Spinal cord (tissue), 10 donors: Measurements from ENCODE around the gene IL23A. TPM values are rescaled to one million over a fixed set of nuclear protein-coding genes. Genes with fewer than 3 reads are reported as not detected.

ENCODE experiments used
- DNase-seq, 6 donors: peaks; one replicate each; pipeline versions ENCODE4 v3.0.0 to v3.0.0-alpha.2; 2013 to 2015; ENCODE audit warnings: low spot score in 6 of 6, low read depth in 4 of 6
- H3K27ac ChIP-seq: one replicate; pipeline ENCODE4 v1.5.1; 2013; ENCODE audit warnings: low read depth, low read length, control low read depth
- H3K27me3 ChIP-seq: one replicate; pipeline ENCODE4 v1.6.1; 2013; ENCODE audit warnings: low read length; ENCODE audit not compliant: control insufficient read depth, insufficient read depth
- H3K36me3 ChIP-seq: one replicate; pipeline ENCODE4 v1.6.1; 2013; ENCODE audit warnings: low read length; ENCODE audit not compliant: control insufficient read depth, insufficient read depth
- H3K4me1 ChIP-seq: one replicate; pipeline ENCODE4 v1.6.1; 2013; ENCODE audit warnings: low read length; ENCODE audit not compliant: control insufficient read depth, insufficient read depth
- H3K4me3 ChIP-seq: one replicate; pipeline ENCODE4 v1.5.1; 2013; ENCODE audit warnings: low read depth, low read length, control low read depth
- H3K9me3 ChIP-seq: one replicate; pipeline ENCODE4 v1.6.1; 2013; ENCODE audit warnings: low read length; ENCODE audit not compliant: control insufficient read depth, insufficient read depth
- WGBS: methylation state at CpG from one replicate; pipeline ENCODE4 v1.1.5; 2013; ENCODE audit warnings: missing lambda C conversion rate; ENCODE audit not compliant: insufficient coverage; 5-methylcytosine and 5-hydroxymethylcytosine counted together
- long read RNA-seq, 4 donors: transcript quantifications; one replicate each; lab custom pipeline, GENCODE V29; 2026
- polyA plus RNA-seq, 2 donors: library from polyadenylated mRNA; unstranded; fragments of 120-200 nt; gene quantifications; one replicate each; pipeline ENCODE4 v1.2.1, GENCODE V29; 2013; ENCODE audit not compliant: insufficient read length in 2 of 2
- total RNA-seq, 2 donors: library from RNA; depleted of rRNA in 1 of 2; stranded (reverse); fragments of 120-200 nt in 1 of 2; fragments of >200 nt in 1 of 2; gene quantifications; one replicate each; pipeline versions ENCODE4 v1.2.3 to v1.2.4, GENCODE V29; 2013 to 2014
- donor health status: healthy.

Gene IL23A, protein sequence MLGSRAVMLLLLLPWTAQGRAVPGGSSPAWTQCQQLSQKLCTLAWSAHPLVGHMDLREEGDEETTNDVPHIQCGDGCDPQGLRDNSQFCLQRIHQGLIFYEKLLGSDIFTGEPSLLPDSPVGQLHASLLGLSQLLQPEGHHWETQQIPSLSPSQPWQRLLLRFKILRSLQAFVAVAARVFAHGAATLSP
- under 1 TPM in 1 of 2 donors, not detected in 1; 0.22 TPM for total RNA-seq
- polyA plus RNA-seq = under 1 TPM; 0.46 to 0.80 TPM
- long read RNA-seq, donor 1 = 0 reads
- long read RNA-seq, donor 2 = 0 reads
- long read RNA-seq, donor 3 = 0 reads
- long read RNA-seq, donor 4, partial matches to known transcripts = 0 of 1 reads
- long read RNA-seq, donor 4, other reads (novel, unspliced or antisense) = 0 of 1 reads

DNA sequence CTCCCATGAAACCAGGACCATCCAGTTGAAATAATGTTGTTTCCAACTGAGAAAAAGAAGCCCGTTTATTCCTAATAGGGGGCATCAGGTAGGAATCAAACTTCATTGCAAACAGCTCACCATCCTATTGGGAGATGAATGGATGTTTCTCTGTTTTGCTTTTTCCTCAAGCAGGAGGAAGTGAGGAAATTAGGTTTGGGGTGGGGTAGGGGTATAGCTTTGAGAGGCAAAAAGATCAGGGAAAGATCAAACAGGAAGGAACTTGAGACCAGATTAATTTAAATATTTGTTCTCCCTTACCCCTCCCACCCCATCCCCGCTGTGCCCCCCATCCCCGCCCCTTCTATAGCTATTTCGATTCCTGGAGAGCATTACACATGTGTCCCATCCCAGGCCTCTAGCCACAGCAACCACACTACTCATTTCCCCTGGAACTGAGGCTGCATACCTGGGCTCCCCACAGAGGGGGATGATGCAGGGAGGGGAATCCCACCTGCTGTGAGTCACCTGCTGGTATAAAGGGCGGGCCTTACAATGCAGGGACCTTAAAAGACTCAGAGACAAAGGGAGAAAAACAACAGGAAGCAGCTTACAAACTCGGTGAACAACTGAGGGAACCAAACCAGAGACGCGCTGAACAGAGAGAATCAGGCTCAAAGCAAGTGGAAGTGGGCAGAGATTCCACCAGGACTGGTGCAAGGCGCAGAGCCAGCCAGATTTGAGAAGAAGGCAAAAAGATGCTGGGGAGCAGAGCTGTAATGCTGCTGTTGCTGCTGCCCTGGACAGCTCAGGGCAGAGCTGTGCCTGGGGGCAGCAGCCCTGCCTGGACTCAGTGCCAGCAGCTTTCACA lies at the start of gene IL23A:
Gene IL23A, plus strand, starts transcription at position 577 of the 850 bp plus-strand sequence. Its CDS starts 161 bp downstream, at position 738.
- H3K4me3 ChIP-seq = no peak within 1 kb of the TSS
- no peak within 1 kb of the TSS for H3K27ac ChIP-seq
- DNase-seq = no peak
- H3K27me3 ChIP-seq = no peaks in the 10 kb centered on the region
- peaks cover 4% of the 10 kb centered on the region for H3K4me1 ChIP-seq
- 20% methylated on average over 5 of the region's 9 CpGs for WGBS
- H3K9me3 ChIP-seq = no peaks in the 10 kb centered on the region
- H3K36me3 ChIP-seq = peaks cover 10% of the 10 kb centered on the region

DNA sequence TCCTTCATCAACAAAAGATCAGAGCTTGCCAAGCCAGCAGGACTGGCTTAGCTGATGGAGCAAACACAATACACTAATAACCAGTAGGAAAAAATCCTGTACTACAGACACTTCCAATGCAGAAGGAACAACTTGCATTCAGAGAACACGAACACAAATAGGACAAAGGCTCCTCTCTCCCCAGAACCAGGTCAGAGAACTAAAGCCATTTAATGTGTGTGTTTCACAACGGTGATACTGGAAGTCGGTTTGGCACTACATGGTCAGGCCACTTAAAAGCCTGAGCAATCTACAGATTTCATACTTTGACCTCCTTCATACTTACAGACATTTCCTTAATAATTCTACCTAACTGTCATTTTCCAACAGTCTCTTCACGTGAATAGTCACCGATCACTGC lies 44.9 kb upstream of the IL23A start:
- Histone ChIP-seq H3K9me3 (no peaks in the 10 kb centered on the region), H3K27me3 (no peaks in the 10 kb centered on the region), H3K36me3 (peaks cover 34% of the 10 kb centered on the region), H3K4me1 (peaks cover 4% of the 10 kb centered on the region), H3K27ac (no peak overlapping the region), H3K4me3 (no peak overlapping the region)
- DNase-seq = no peak
- WGBS = 94% methylated on average over 2 of the region's 5 CpGs

DNA sequence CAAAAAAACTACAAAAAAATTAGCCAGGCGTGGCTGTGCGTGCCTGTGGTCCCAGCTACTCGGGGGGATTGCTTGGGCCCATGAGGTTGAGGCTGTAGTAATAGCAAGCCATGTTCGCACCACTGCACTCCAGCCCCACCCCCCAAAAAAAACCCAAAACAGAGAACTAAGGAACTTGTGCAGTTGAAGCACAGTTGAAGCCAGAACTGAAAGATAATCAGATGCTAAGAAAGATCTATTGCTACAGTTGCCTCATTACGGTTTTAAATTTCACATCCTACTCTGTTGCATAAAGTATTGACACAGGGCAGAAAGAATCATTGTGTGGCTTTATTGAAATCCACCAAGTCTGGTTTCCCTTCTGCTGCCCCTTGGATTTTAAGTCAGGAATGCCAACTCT lies 42.4 kb upstream of the IL23A start:
- DNase-seq = no peak
- no peak overlapping the region for H3K27ac ChIP-seq
- H3K4me1 ChIP-seq = peaks cover 16% of the 10 kb centered on the region
- no peaks in the 10 kb centered on the region for H3K27me3 ChIP-seq
- no peaks in the 10 kb centered on the region for H3K9me3 ChIP-seq
- H3K36me3 ChIP-seq = peaks cover 23% of the 10 kb centered on the region
- WGBS = no CpG with 5 or more reads among the region's 5 CpGs
- H3K4me3 ChIP-seq = no peak overlapping the region

DNA sequence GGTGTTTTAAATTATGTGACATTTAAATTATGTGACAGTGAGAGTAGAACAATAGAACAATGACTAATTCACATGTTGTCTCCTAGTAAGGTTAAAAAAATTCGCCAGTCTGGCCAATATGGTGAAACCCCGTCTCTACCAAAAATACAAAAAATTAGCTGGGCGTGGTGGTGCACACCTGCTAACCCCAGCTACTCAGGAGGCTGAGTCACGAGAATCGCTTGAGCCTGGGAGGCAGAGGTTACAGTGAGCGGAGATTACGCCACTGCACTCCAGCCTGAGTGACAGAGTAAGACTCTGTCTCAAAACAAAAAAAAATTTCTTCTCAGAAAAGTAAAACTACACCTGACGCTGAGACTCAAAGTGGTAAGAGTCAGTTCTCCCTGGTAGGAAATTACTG lies 41.3 kb upstream of the IL23A start:
- H3K4me3 ChIP-seq = no peak overlapping the region
- peaks cover 18% of the 10 kb centered on the region for H3K4me1 ChIP-seq

DNA sequence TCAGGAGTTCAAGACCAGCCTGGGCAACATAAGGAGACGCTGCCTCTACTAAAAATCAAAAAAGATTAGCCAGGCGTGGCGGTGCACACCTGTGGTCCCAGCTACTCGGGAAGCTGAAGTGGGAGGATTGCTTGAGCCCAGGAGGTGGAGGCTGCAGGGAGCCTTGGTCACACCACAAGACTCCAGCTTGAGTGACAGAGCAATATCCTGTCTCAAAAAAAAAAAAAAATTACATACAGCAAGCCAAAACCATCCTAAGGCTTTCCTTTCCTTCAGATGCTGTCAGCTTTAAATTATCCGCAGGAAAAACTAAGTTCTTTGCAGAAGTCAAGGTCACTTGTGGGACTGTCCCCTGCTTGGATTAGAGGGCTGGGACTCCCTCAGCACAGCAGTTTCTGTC lies 39.9 kb upstream of the IL23A start:
- H3K9me3 ChIP-seq = no peaks in the 10 kb centered on the region
- peaks cover 18% of the 10 kb centered on the region for H3K4me1 ChIP-seq
- WGBS = 81% methylated on average over 5 of the region's 5 CpGs
- no peak for DNase-seq
- H3K27ac ChIP-seq = no peak overlapping the region
- H3K4me3 ChIP-seq = peak overlapping the region; percentile 80
- peaks cover 29% of the 10 kb centered on the region for H3K36me3 ChIP-seq
- H3K27me3 ChIP-seq = no peaks in the 10 kb centered on the region

More for the DNA sequence above, 41.3 kb upstream of the IL23A start:
- DNase-seq = no peak
- no peaks in the 10 kb centered on the region for H3K27me3 ChIP-seq
- no peaks in the 10 kb centered on the region for H3K9me3 ChIP-seq
- WGBS = 100% methylated on average over 2 of the region's 8 CpGs
- no peak overlapping the region for H3K27ac ChIP-seq
- peaks cover 21% of the 10 kb centered on the region for H3K36me3 ChIP-seq

DNA sequence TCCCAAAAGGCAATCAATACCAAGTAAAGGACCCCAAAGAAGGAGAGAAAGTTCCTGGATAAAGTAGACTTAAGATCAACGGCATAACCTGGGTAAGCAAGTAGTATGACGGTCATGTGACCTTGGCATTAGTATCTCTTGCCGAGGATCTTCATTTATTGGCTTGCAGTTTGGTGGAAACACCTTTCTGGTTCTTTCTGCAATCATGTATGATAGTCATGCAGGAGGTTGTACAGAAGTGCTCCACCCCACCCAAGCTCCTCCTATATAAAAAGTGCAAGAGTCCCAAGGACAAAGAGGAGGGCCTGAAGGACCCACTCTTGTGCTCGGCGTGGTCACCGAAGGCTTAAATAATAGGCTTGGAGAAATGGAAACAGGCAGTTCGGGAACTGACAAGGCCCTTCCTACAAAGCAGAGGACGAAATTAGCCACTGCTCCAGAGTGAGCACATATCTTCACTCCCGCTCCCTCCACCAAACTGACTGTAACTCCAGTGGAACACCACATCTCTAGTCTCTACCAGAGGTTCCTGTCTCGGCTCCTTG lies 39.3 kb upstream of the IL23A start:
- no peaks in the 10 kb centered on the region for H3K9me3 ChIP-seq
- peak in 1 of 6 donors; percentile 27 for DNase-seq
- no peaks in the 10 kb centered on the region for H3K27me3 ChIP-seq
- H3K27ac ChIP-seq = peak overlapping the region; percentile 97
- peaks cover 18% of the 10 kb centered on the region for H3K4me1 ChIP-seq
- peaks cover 30% of the 10 kb centered on the region for H3K36me3 ChIP-seq
- peak overlapping the region; percentile 80 for H3K4me3 ChIP-seq
- 0% methylated on average over 5 of the region's 10 CpGs for WGBS

DNA sequence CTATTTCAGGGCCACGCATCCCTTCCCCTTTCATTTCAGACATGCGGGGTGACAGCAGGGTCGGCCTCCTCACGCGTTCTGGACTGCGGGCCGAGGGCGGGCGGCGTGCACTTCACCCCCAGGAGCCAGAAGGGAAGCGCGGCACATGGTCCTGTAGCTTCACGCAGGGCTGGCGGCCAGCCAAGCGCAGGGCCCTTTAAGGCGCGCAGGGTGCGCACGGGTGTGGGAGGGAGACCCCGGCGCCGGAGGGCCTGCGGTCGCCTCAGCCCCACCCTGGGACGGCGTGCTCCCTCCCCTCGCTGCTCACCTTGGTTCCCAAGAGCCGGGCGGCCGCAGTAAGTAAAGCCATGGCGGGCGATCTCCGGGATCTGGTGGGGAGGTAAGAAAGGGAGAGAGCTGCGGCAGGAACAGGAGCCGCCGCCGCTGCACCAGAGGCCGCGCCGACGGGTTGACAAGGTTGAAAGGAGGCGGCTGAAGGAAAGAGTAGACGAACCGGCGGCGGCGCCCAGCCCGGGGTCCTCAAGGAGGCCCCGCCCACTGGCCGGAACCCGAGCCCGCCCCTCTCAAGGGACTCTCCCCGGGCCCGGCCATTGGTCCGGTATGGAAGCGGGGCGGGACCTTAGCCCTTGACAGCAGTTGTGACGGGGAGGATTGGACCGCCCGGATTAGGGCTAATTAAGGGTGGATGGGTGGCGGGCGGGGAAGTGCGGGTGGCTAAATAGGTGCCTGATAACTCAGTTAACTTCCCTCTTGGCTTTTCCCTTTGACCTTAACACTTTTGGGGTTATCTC lies 38.6 kb upstream of the IL23A start, which contains the start of gene CS:
Gene CS, minus strand, starts transcription at position 478 of the 791 bp plus-strand sequence. Its CDS starts 129 bp downstream, at position 349.
- WGBS = 0% methylated on average over 54 of the region's 63 CpGs

DNA sequence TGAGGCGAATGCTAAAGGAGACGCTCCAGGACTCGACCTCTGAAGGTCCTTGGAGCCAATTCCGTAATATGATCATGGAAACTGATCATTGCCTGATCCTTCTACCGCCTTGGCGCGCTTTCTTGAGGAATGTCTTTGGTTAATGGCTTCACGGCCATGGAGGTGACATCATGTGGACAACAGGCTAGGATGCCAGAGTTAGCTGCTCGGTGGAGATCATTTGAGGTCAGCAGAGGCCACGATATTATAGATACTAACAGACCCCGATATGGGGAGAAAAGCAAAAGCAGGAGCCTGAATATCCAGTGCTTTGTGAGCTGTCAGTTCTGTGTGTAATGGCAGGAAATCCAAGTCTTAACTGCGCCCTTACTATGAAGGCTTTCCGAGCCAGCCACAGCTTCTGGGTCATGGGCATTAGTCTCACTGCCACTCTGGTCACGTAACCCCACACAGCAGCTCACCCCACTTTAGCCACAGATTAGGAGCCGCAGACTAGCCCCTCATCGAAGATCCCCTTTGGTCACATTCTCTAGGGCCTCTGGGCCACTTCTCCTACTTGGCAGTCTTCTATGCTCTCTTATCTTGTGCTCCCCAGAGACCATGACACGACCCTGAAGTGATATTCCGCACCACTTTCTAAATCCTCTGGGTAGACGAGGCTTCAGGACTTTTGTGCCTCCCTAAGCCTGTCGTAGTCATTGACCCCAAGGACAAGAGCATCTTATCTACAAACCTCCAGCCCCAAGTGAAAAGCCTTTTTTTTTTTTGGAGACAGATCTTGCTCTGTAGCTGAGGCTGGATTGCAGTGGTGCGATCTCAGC lies 37.8 kb upstream of the IL23A start:
- peak overlapping the region; percentile 97 for H3K27ac ChIP-seq
- H3K9me3 ChIP-seq = no peaks in the 10 kb centered on the region
- peaks cover 34% of the 10 kb centered on the region for H3K36me3 ChIP-seq
- DNase-seq = no peak
- H3K4me3 ChIP-seq = peak overlapping the region; percentile 80
- H3K27me3 ChIP-seq = no peaks in the 10 kb centered on the region
- WGBS = 47% methylated on average over 21 of the region's 21 CpGs
- peaks cover 18% of the 10 kb centered on the region for H3K4me1 ChIP-seq

More for the DNA sequence above, 38.6 kb upstream of the IL23A start, which contains the start of gene CS:
- Histone ChIP-seq H3K36me3 (peaks cover 30% of the 10 kb centered on the region), H3K27me3 (no peaks in the 10 kb centered on the region), H3K4me3 (peak within 1 kb of the TSS; percentile 80), H3K27ac (peak within 1 kb of the TSS; percentile 97), H3K9me3 (no peaks in the 10 kb centered on the region), H3K4me1 (peaks cover 18% of the 10 kb centered on the region)
- peak; percentile 91 to 99 (median 98) for DNase-seq
